GM12878 (cell line): ENCODE results near the gene MAST4. TPM values are rescaled to one million over a fixed set of nuclear protein-coding genes. Genes with fewer than 3 reads are reported as not detected.
A peak's percentile ranks its signal among the peaks of the same experiment; 100 is the strongest.

Source experiments
- ATAC-seq: fragments of 200-7000 bp; cut with Tn5 transposase; 3 replicates; pipeline ENCODE4 v1.9.1; 2020; ENCODE audit warnings: mild to moderate bottlenecking, moderate library complexity
- BruUV-seq: library from RNA; stranded (reverse); fragments of 400-500 nt; replicated peaks from 2 replicates; lab custom pipeline; 2021; lab: Mats Ljungman, UMichigan
- CTCF ChIA-PET: fragments of 300-600 bp; sonication (Branson Sonifier 250); formaldehyde crosslinking; extraction: SDS; loops from one replicate; lab custom pipeline; 2021; ENCODE audit warnings: inconsistent platforms; lab: Yijun Ruan, JAX
- POLR2A ChIA-PET: fragments of 350-600 bp; formaldehyde crosslinking; extraction: SDS; loops from one replicate; lab custom pipeline; 2021; ENCODE audit warnings: inconsistent platforms; lab: Charles Lee
- RAD21 ChIA-PET: fragments of 300-600 bp; sonication (Branson Sonifier 250); formaldehyde crosslinking; loops from one replicate; lab custom pipeline; 2023; ENCODE audit warnings: antibody characterized with exemption; ENCODE audit not compliant: unreplicated experiment; lab: Charles Lee
- SMC1A ChIA-PET: fragments of 300-600 bp; sonication (Branson Sonifier 250); formaldehyde crosslinking; loops from one replicate; lab custom pipeline; 2023; ENCODE audit not compliant: unreplicated experiment, uncharacterized antibody; lab: Charles Lee
- DNase-seq: peaks from one replicate; pipeline ENCODE4 v3.0.0-alpha.2; 2011; ENCODE audit warnings: low read depth, low spot score
- FAIRE-seq: peaks from 3 replicates; lab custom pipeline; 2011; peaks lifted over from hg19 to GRCh38; lab: Jason Lieb, UNC
- H2AFZ ChIP-seq: 2 replicates; pipeline ENCODE4 v1.6.0; 2011; ENCODE audit warnings: low read depth, low read length, control low read depth; ENCODE audit not compliant: control insufficient read depth
- H3K27ac ChIP-seq: 2 replicates; pipeline ENCODE4 v1.5.1; 2011; ENCODE audit warnings: control low read depth; ENCODE audit not compliant: control insufficient read depth, insufficient read depth
- H3K27me3 ChIP-seq, 2 experiments: replicated peaks in 1 of 2; 2 replicates each; pipeline versions ENCODE4 v1.6.0 to v1.6.1; 2011; ENCODE audit warnings: low read length in 1 of 2; ENCODE audit not compliant: control insufficient read depth in 2 of 2, insufficient read depth in 2 of 2
- H3K36me3 ChIP-seq, 2 experiments: 2 replicates each; pipeline ENCODE4 v1.5.1; 2011; ENCODE audit warnings: low read length in 1 of 2; ENCODE audit not compliant: control insufficient read depth in 2 of 2, insufficient read depth in 2 of 2
- H3K4me1 ChIP-seq: 2 replicates; pipeline ENCODE4 v1.6.1; 2011; ENCODE audit warnings: mild to moderate bottlenecking, low read length, moderate library complexity, mixed read lengths; ENCODE audit not compliant: control insufficient read depth, insufficient read depth
- H3K4me2 ChIP-seq: 2 replicates; pipeline ENCODE4 v1.6.0; 2011; ENCODE audit warnings: control low read depth; ENCODE audit not compliant: control insufficient read depth, insufficient read depth
- H3K4me3 ChIP-seq: fragments of 200-600 bp; sonication (generic); 2 replicates; pipeline ENCODE4 v1.5.1; 2016
- H3K79me2 ChIP-seq: 2 replicates; pipeline ENCODE4 v1.6.0; 2011; ENCODE audit warnings: low read length; ENCODE audit not compliant: control insufficient read depth, insufficient read depth
- H3K9ac ChIP-seq: 2 replicates; pipeline ENCODE4 v1.8.0; 2011; ENCODE audit warnings: low read length, control low read depth, mixed read lengths; ENCODE audit not compliant: control insufficient read depth, insufficient read depth
- H3K9me3 ChIP-seq: replicated peaks from 3 replicates; pipeline ENCODE4 v1.5.1; 2011; ENCODE audit warnings: mild to moderate bottlenecking, low read length; ENCODE audit not compliant: control insufficient read depth, insufficient read depth
- H4K20me1 ChIP-seq: 2 replicates; pipeline ENCODE4 v1.6.0; 2011; ENCODE audit not compliant: control insufficient read depth, insufficient read depth
- NFXL1 ChIP-seq: fragments of 450-650 bp; IDR thresholded peaks from 2 replicates; pipeline ENCODE4 v1.6.1; 2017; ENCODE audit warnings: antibody characterized with exemption, mild to moderate bottlenecking, borderline replicate concordance
- WGBS: methylation state at CpG from one replicate; pipeline ENCODE4 v1.1.6; 2016; ENCODE audit warnings: low lambda C conversion rate; ENCODE audit not compliant: insufficient replicate concordance, insufficient coverage; ENCODE audit errors: missing lambda C conversion rate; 5-methylcytosine and 5-hydroxymethylcytosine counted together
- in situ Hi-C: fragments of 300-500 bp; cut with MboI; formaldehyde crosslinking; loops from 9 replicates; pipeline ENCODE4 v1.14.3; 2018; ENCODE audit warnings: mixed read lengths
- intact Hi-C: fragments of 100-400 bp; cut with micrococcal nuclease; formaldehyde crosslinking; loops from one replicate; pipeline ENCODE4 v1.14.2; 2022; ENCODE audit not compliant: unreplicated experiment
- polyA plus RNA-seq, 11 experiments: library from polyadenylated mRNA; depleted of rRNA in 4 of 11; unstranded in 6 of 11; stranded (reverse) in 5 of 11; fragments of >200 nt; fragmentation: Nextera tagmentation in 4 of 11; fragmentation: Illumina TruSeq in 1 of 11; extraction: Ambion mirVana in 4 of 11; extraction: Trizol in 1 of 11; gene quantifications; 1 replicate in 1 of 11; 2 replicates in 10 of 11; pipeline versions ENCODE4 v1.2.1 to v1.2.3, GENCODE V29; 2011 to 2016; ENCODE audit warnings: inconsistent platforms in 2 of 11, missing spikeins in 2 of 11, low read depth in 1 of 11
- total RNA-seq, 4 experiments: library from RNA; depleted of rRNA in 3 of 4; stranded (reverse); fragments of >200 nt in 3 of 4; fragmentation: Illumina TruSeq in 1 of 4; extraction: Trizol in 1 of 4; gene quantifications; 2 replicates each; pipeline versions ENCODE4 v1.2.1 to v1.2.3, GENCODE V29; 2013 to 2021
- TF ChIP-seq, protein P1 (sequence below): IDR thresholded peaks from 2 replicates; pipeline ENCODE4 v1.6.1; 2012; ENCODE audit warnings: mild to moderate bottlenecking, low read depth, low read length

MAST4 gene
- total and polyA plus RNA-seq, 10 of the 15 experiments (the other 5 are each of a cell fraction or from before 2014, with no cell fraction given), result 0.02 to 1.6 (median 0.29) TPM; not detected in 1

DNA sequence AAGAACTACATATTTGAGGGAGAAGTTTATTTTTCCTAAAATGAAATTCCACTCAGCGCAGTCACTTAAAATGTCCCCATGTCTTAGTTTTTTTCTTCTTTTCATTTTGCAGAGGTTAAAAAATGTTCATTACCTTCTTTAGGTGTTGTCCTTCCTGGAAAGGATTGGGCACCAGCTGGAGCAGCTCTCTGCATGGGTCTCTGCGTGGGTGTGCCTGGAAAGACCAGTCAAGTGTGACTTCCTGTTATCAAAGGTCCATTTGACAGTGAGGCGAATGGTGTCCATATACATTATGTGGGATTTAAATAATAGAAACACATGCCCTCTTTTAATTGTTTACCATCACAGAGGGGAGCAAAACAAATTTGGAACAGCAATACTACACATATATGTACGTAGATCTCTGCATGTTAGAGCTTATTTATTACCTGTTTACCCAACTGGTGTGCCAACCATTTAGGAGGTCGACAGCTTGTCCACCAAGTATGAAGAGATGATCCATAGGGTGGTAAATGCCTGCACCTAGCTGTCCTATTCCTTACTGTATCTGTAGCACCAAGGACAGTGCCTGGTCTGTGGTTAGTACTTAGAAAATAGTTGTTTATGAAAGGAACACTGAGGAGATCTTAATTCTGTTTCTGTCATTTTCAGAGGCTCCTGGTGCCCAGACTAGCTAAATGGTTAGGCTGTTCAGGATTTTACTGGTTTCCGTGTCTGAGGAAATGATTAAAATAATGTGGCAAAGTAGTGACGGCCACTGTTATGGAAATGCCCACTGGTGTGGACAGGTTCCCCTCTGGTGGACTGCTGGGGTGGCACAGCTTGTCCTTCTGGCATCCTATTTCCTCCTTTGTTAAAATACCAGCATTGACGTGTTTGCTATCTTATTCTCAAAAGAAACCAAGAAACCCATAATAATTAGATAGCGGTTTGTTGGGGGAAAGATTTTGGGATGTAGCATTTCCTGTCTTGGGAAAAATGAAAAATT, 200.4 kb downstream of the MAST4 start:
- CTCF ChIA-PET, result interaction anchor here (0.6 to 1.0 kb wide), 2 partner anchors 18 to 490 kb away, joined by 3 read pairs; no protein-coding TSS in a partner anchor
- no peak for TF ChIP-seq NFXL1
- TF ChIP-seq, protein P1, sequence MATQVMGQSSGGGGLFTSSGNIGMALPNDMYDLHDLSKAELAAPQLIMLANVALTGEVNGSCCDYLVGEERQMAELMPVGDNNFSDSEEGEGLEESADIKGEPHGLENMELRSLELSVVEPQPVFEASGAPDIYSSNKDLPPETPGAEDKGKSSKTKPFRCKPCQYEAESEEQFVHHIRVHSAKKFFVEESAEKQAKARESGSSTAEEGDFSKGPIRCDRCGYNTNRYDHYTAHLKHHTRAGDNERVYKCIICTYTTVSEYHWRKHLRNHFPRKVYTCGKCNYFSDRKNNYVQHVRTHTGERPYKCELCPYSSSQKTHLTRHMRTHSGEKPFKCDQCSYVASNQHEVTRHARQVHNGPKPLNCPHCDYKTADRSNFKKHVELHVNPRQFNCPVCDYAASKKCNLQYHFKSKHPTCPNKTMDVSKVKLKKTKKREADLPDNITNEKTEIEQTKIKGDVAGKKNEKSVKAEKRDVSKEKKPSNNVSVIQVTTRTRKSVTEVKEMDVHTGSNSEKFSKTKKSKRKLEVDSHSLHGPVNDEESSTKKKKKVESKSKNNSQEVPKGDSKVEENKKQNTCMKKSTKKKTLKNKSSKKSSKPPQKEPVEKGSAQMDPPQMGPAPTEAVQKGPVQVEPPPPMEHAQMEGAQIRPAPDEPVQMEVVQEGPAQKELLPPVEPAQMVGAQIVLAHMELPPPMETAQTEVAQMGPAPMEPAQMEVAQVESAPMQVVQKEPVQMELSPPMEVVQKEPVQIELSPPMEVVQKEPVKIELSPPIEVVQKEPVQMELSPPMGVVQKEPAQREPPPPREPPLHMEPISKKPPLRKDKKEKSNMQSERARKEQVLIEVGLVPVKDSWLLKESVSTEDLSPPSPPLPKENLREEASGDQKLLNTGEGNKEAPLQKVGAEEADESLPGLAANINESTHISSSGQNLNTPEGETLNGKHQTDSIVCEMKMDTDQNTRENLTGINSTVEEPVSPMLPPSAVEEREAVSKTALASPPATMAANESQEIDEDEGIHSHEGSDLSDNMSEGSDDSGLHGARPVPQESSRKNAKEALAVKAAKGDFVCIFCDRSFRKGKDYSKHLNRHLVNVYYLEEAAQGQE, result peak; percentile 55; the same call in 1 of the 2 replicates
- no TSS peak for BruUV-seq
- Histone ChIP-seq H3K27me3 (no peaks in the 10 kb centered on the region), H3K4me3 (no peak overlapping the region), H3K9ac (no peak overlapping the region), H4K20me1 (no peaks in the 10 kb centered on the region), H3K4me2 (no peak overlapping the region), H3K9me3 (no peaks in the 10 kb centered on the region), H2AFZ (no peak overlapping the region), H3K36me3 (no peaks in the 10 kb centered on the region), H3K4me1 (no peaks in the 10 kb centered on the region), H3K79me2 (no peaks in the 10 kb centered on the region), H3K27ac (no peak overlapping the region)
- no peak for DNase-seq
- in situ Hi-C loops, result no loop called here
- WGBS, result 24% methylated on average over 9 of the region's 9 CpGs
- no peak for ATAC-seq
- intact Hi-C loops, result no loop called here
- RAD21 ChIA-PET, result interaction anchor here (1.4 kb wide), 1 partner anchor 490 kb away, joined by 4 read pairs; no protein-coding TSS in a partner anchor
- SMC1A ChIA-PET, result interaction anchor here (1.0 kb wide), 1 partner anchor 16 kb away, joined by 4 read pairs; no protein-coding TSS in a partner anchor
- POLR2A ChIA-PET, result interaction anchor here (0.6 kb wide), 1 partner anchor 1138 kb away, joined by 5 read pairs; no protein-coding TSS in a partner anchor
- FAIRE-seq, result no peak
